Adrenal gland (tissue), 12 donors: ENCODE measurements around the gene COMMD1. TPM values are rescaled to one million over a fixed set of nuclear protein-coding genes. Genes with fewer than 3 reads are reported as not detected.

Source experiments
- DNase-seq, 7 donors: peaks; one replicate each; pipeline ENCODE4 v3.0.0-alpha.2; 2019 to 2020
- H3K27ac ChIP-seq, 5 donors: fragments of 200-600 bp; sonication (generic) in 4 of 5; 1 replicate in 3 of 5; 2 replicates in 2 of 5; pipeline versions ENCODE4 v1.5.1 to v1.8.0; 2016 to 2020; ENCODE audit warnings: mild to moderate bottlenecking in 1 of 5
- H3K27me3 ChIP-seq: fragments of 200-600 bp; 2 replicates; pipeline ENCODE4 v1.8.0; 2021
- H3K36me3 ChIP-seq, 2 donors: fragments of 200-600 bp; replicated peaks in 1 of 2; 1 replicate in 1 of 2; 2 replicates in 1 of 2; pipeline versions ENCODE4 v1.5.1 to v1.8.0; 2018 to 2022
- H3K4me1 ChIP-seq, 2 donors: fragments of 200-600 bp; replicated peaks in 1 of 2; 1 replicate in 1 of 2; 2 replicates in 1 of 2; pipeline versions ENCODE4 v1.5.1 to v1.8.0; 2018 to 2021
- H3K4me3 ChIP-seq, 4 donors: fragments of 200-600 bp; sonication (generic) in 3 of 4; one replicate each; pipeline ENCODE4 v1.5.1; 2016 to 2018
- H3K9me3 ChIP-seq, 3 donors: fragments of 200-600 bp; sonication (generic) in 1 of 3; replicated peaks in 1 of 3; 1 replicate in 2 of 3; 2 replicates in 1 of 3; pipeline versions ENCODE4 v1.5.1 to v1.8.0; 2016 to 2021
- CTCF ChIP-seq, 6 experiments: fragments of 450-650 bp in 4 of 6; fragments of 200-600 bp in 2 of 6; sonication (generic) in 1 of 6; IDR thresholded peaks; 1 replicate in 5 of 6; 2 replicates in 1 of 6; pipeline versions ENCODE4 v1.5.1 to v1.8.0; 2016 to 2021; ENCODE audit warnings: antibody characterized with exemption in 6 of 6, mild to moderate bottlenecking in 2 of 6, moderate library complexity in 1 of 6
- POLR2A ChIP-seq, 2 donors: fragments of 450-650 bp; IDR thresholded peaks; one replicate each; pipeline ENCODE4 v1.6.1; 2017; ENCODE audit warnings: antibody characterized with exemption in 2 of 2, mild to moderate bottlenecking in 2 of 2, moderate library complexity in 1 of 2
- WGBS, 4 donors: extraction: QIAGEN DNeasy Blood & Tissue Kit in 2 of 4; methylation state at CpG; one replicate each; pipeline versions ENCODE4 v1.1.5 to v1.1.7; 2013 to 2017; 5-methylcytosine and 5-hydroxymethylcytosine counted together
- intact Hi-C, 2 donors: fragments of 100-400 bp; cut with DNase I; formaldehyde crosslinking; loops; one replicate each; pipeline versions ENCODE4 v1.14.1 to v1.15.0; 2022 to 2023
- polyA plus RNA-seq, 3 donors: library from polyadenylated mRNA; stranded (reverse); fragments of 200-250 nt in 2 of 3; fragments of 350-450 nt in 1 of 3; fragmentation: Illumina TruSeq in 1 of 3; extraction: RNeasy Lipid Tissue Mini Kit (QIAGEN cat#74804) in 1 of 3; gene quantifications; one replicate each; pipeline ENCODE4 v1.2.3, GENCODE V29; 2013 to 2014
- total RNA-seq, 9 donors: library from RNA; depleted of rRNA in 4 of 9; stranded (reverse); fragments of >200 nt in 4 of 9; fragments of 120-200 nt in 1 of 9; fragmentation: NEBNext Ultra II Directional in 1 of 9; extraction: Animal tissue kit (Norgen Biotek cat#: 25700) in 1 of 9; gene quantifications; one replicate each; pipeline versions ENCODE4 v1.1.0 to v1.2.4, GENCODE V29; 2013 to 2023
- donor health status: healthy with polysubstance abuse.
- donor health status: Bipolar disorder and iron deficiency.
- donor health status: DM: yes; HTN: yes; CAD: no.
- donor health status: DM: no; HTN: no; CAD: no.
- donor health status: DM: no; HTN: no; CAD: no.
- donor health status: DM: yes; HTN: yes; CAD: no.

The COMMD1 gene
- total and polyA plus RNA-seq, 12 donors: 35.5 to 89.9 (median 55.4) TPM

GRCh38 chr2:61926531-61927477 lies 21.3 kb downstream of the COMMD1 start:
- H3K27me3 ChIP-seq: no peaks in the 10 kb centered on the region
- WGBS, 4 donors: 79 to 89% (median 87%) methylated on average over 8 of the region's 8 CpGs
- DNase-seq: no peak
- H3K4me1 ChIP-seq: peaks cover 6 to 15% of the 10 kb centered on the region in 2 donors
- H3K36me3 ChIP-seq: no peaks in the 10 kb centered on the region
- intact Hi-C loops: no loop called here
- H3K9me3 ChIP-seq: no peaks in the 10 kb centered on the region
- no peak overlapping the region for H3K27ac ChIP-seq
- TF ChIP-seq CTCF (IDR thresholded peaks at IDR 0.05) (no peak), POLR2A (IDR thresholded peaks at IDR 0.05) (no peak)
- no peak overlapping the region for H3K4me3 ChIP-seq

- no peaks in the 10 kb centered on the region for H3K36me3 ChIP-seq
- TF ChIP-seq CTCF (IDR thresholded peaks at IDR 0.05): no peak
- no peak for TF ChIP-seq POLR2A (IDR thresholded peaks at IDR 0.05)
- DNase-seq: no peak
- H3K27me3 ChIP-seq: no peaks in the 10 kb centered on the region
- no peaks in the 10 kb centered on the region for H3K9me3 ChIP-seq
- H3K27ac ChIP-seq: no peak overlapping the region
- intact Hi-C loops: no loop called here
- no peak overlapping the region for H3K4me3 ChIP-seq
- WGBS, 4 donors: 40 to 72% (median 52%) methylated on average over 5 of the region's 5 CpGs
- peaks cover 6 to 7% of the 10 kb centered on the region in 2 donors for H3K4me1 ChIP-seq
These were observed 23.5 kb downstream of the COMMD1 start for GRCh38 chr2:61928826-61929461.

- no peaks in the 10 kb centered on the region for H3K9me3 ChIP-seq
- intact Hi-C loops: no loop called here
- no peaks in the 10 kb centered on the region for H3K27me3 ChIP-seq
- H3K27ac ChIP-seq: no peak overlapping the region
- WGBS, 4 donors: 85 to 96% (median 92%) methylated on average over 3 of the region's 3 CpGs
- H3K4me3 ChIP-seq: no peak overlapping the region
- TF ChIP-seq POLR2A (IDR thresholded peaks at IDR 0.05) (no peak), CTCF (IDR thresholded peaks at IDR 0.05) (no peak)
- peaks cover 0 to 4% of the 10 kb centered on the region in 2 donors for H3K4me1 ChIP-seq
- DNase-seq: no peak
- H3K36me3 ChIP-seq: no peaks in the 10 kb centered on the region
These were observed 31.6 kb downstream of the COMMD1 start for GRCh38 chr2:61937098-61937497.

- WGBS, 4 donors: 75 to 94% (median 78%) methylated on average over 5 of the region's 5 CpGs
- H3K4me1 ChIP-seq: peaks cover 0 to 4% of the 10 kb centered on the region in 2 donors
These were observed 32.4 kb downstream of the COMMD1 start for GRCh38 chr2:61937886-61938285.

More at GRCh38 chr2:61937886-61938285, 32.4 kb downstream of the COMMD1 start:
- Histone ChIP-seq H3K27ac (no peak overlapping the region), H3K4me3 (no peak overlapping the region), H3K27me3 (no peaks in the 10 kb centered on the region), H3K9me3 (no peaks in the 10 kb centered on the region), H3K36me3 (no peaks in the 10 kb centered on the region)
- intact Hi-C loops: no loop called here
- TF ChIP-seq CTCF (IDR thresholded peaks at IDR 0.05): no peak
- no peak for TF ChIP-seq POLR2A (IDR thresholded peaks at IDR 0.05)
- no peak for DNase-seq
